WTC11 (cell line): ENCODE measurements around the gene NUP98. TPM values are rescaled to one million over a fixed set of nuclear protein-coding genes. Genes with fewer than 3 reads are reported as not detected.

Experiments used
- ATAC-seq: fragments of 200-7000 bp; cut with Tn5 transposase; 2 replicates; pipeline ENCODE4 v1.10.0; 2021; ENCODE audit warnings: mild to moderate bottlenecking, moderate library complexity
- CTCF ChIA-PET: fragments of 300-600 bp; sonication (Branson Sonifier 250); formaldehyde crosslinking; loops from one replicate; lab custom pipeline; 2021; ENCODE audit warnings: antibody characterized with exemption; lab: Charles Lee
- POLR2A ChIA-PET: fragments of 350-600 bp; sonication (Branson Sonifier 250); formaldehyde crosslinking; loops from one replicate; lab custom pipeline; 2021; ENCODE audit warnings: antibody characterized with exemption; lab: Charles Lee
- DNase-seq: peaks from one replicate; pipeline ENCODE4 v3.0.0; 2021; ENCODE audit warnings: low spot score
- H3K27ac Mint-ChIP-seq: 2 replicates; pipeline ENCODE4 v1.8.0; 2021; ENCODE audit warnings: mixed read lengths
- H3K27me3 Mint-ChIP-seq: 2 replicates; pipeline ENCODE4 v1.8.0; 2021; ENCODE audit warnings: low read depth, mild to moderate bottlenecking, moderate library complexity, mixed read lengths
- H3K36me3 Mint-ChIP-seq: 2 replicates; pipeline ENCODE4 v1.8.0; 2021; ENCODE audit warnings: mixed read lengths
- H3K4me1 Mint-ChIP-seq: 2 replicates; pipeline ENCODE4 v1.8.0; 2022; ENCODE audit warnings: mixed read lengths
- H3K4me3 Mint-ChIP-seq: 2 replicates; pipeline ENCODE4 v1.8.0; 2021; ENCODE audit warnings: mild to moderate bottlenecking, moderate library complexity, mixed read lengths
- H3K9me3 Mint-ChIP-seq: 2 replicates; pipeline ENCODE4 v1.8.0; 2021; ENCODE audit warnings: mixed read lengths
- CREB1 ChIP-seq: sonication (generic); formaldehyde crosslinking; IDR thresholded peaks from 2 replicates; pipeline ENCODE4 v1.8.0; 2023; ENCODE audit warnings: mild to moderate bottlenecking, missing genetic modification reagents
- CREM ChIP-seq: sonication (generic); formaldehyde crosslinking; IDR thresholded peaks from 2 replicates; pipeline ENCODE4 v1.8.1; 2022; ENCODE audit warnings: mild to moderate bottlenecking, missing genetic modification reagents, moderate library complexity
- NR3C1 ChIP-seq: sonication (generic); formaldehyde crosslinking; conservative IDR thresholded peaks from 2 replicates; pipeline ENCODE4 v1.8.1; 2023; ENCODE audit warnings: low read depth, mild to moderate bottlenecking, missing genetic modification reagents
- TP53 ChIP-seq: sonication (generic); formaldehyde crosslinking; IDR thresholded peaks from 2 replicates; pipeline ENCODE4 v1.8.1; 2023; ENCODE audit warnings: mild to moderate bottlenecking, missing genetic modification reagents
- ZNF219 ChIP-seq: sonication (generic); formaldehyde crosslinking; IDR thresholded peaks from 2 replicates; pipeline ENCODE4 v1.8.0; 2023; ENCODE audit warnings: missing genetic modification reagents, mild to moderate bottlenecking, borderline replicate concordance
- ZNF317 ChIP-seq: sonication (generic); formaldehyde crosslinking; IDR thresholded peaks from 2 replicates; pipeline ENCODE4 v1.8.1; 2023; ENCODE audit warnings: low read depth, mild to moderate bottlenecking, moderate library complexity, missing genetic modification reagents, borderline replicate concordance
- total RNA-seq: library from RNA; stranded (reverse); gene quantifications from 3 replicates; pipeline ENCODE4 v1.2.3, GENCODE V29; 2021
- TF ChIP-seq, protein P1 (sequence below): sonication (generic); formaldehyde crosslinking; IDR thresholded peaks from 2 replicates; pipeline ENCODE4 v1.8.1; 2023; ENCODE audit warnings: mild to moderate bottlenecking, missing genetic modification reagents, moderate library complexity
- TF ChIP-seq, protein P2 (sequence below): fragments of 250-450 bp; sonication (Bioruptor Pico); IDR thresholded peaks from 2 replicates; pipeline ENCODE4 v1.8.0; 2021; ENCODE audit warnings: mild to moderate bottlenecking
- TF ChIP-seq, protein P3 (sequence below): fragments of 200-600 bp; IDR thresholded peaks from 2 replicates; pipeline ENCODE4 v1.8.0; 2022; ENCODE audit warnings: antibody characterized with exemption
- TF ChIP-seq, protein P4 (sequence below): sonication (generic); formaldehyde crosslinking; IDR thresholded peaks from 2 replicates; pipeline ENCODE4 v1.8.1; 2022; ENCODE audit warnings: mild to moderate bottlenecking, missing genetic modification reagents, moderate library complexity, borderline replicate concordance
- TF ChIP-seq, protein P5 (sequence below): sonication (generic); formaldehyde crosslinking; IDR thresholded peaks from 2 replicates; pipeline ENCODE4 v1.8.1; 2022; ENCODE audit warnings: missing genetic modification reagents, borderline replicate concordance
- TF ChIP-seq, protein P6 (sequence below): sonication (generic); formaldehyde crosslinking; IDR thresholded peaks from 2 replicates; pipeline ENCODE4 v1.8.0; 2023; ENCODE audit warnings: mild to moderate bottlenecking, missing genetic modification reagents

Gene NUP98
- total RNA-seq, 1 experiment from 2014 or later = 81.4 TPM

DNA sequence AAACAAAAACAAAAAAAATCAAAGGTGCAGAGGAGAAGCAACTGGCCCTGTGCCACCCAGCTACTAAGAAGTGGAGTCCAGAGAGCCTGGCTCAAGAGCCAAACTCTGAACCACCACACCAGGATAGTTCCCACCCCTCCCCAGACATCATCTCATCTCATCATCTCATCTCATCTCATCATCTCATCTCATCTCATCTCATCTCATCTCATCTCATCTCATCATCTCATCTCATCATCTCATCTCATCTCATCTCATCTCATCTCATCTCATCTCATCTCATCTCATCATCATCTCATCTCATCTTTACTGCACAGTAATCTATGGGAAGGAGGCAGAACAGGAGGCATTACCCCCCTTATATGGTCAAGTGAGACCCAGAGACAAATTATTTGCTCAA, 134.5 kb downstream of the NUP98 start (continued):
- TF ChIP-seq, protein P1, sequence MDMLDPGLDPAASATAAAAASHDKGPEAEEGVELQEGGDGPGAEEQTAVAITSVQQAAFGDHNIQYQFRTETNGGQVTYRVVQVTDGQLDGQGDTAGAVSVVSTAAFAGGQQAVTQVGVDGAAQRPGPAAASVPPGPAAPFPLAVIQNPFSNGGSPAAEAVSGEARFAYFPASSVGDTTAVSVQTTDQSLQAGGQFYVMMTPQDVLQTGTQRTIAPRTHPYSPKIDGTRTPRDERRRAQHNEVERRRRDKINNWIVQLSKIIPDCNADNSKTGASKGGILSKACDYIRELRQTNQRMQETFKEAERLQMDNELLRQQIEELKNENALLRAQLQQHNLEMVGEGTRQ (CRISPR knock-in tag) = no peak
- TF ChIP-seq, protein P2, sequence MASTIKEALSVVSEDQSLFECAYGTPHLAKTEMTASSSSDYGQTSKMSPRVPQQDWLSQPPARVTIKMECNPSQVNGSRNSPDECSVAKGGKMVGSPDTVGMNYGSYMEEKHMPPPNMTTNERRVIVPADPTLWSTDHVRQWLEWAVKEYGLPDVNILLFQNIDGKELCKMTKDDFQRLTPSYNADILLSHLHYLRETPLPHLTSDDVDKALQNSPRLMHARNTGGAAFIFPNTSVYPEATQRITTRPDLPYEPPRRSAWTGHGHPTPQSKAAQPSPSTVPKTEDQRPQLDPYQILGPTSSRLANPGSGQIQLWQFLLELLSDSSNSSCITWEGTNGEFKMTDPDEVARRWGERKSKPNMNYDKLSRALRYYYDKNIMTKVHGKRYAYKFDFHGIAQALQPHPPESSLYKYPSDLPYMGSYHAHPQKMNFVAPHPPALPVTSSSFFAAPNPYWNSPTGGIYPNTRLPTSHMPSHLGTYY (CRISPR knock-in tag) = no peak
- TF ChIP-seq, protein P3, sequence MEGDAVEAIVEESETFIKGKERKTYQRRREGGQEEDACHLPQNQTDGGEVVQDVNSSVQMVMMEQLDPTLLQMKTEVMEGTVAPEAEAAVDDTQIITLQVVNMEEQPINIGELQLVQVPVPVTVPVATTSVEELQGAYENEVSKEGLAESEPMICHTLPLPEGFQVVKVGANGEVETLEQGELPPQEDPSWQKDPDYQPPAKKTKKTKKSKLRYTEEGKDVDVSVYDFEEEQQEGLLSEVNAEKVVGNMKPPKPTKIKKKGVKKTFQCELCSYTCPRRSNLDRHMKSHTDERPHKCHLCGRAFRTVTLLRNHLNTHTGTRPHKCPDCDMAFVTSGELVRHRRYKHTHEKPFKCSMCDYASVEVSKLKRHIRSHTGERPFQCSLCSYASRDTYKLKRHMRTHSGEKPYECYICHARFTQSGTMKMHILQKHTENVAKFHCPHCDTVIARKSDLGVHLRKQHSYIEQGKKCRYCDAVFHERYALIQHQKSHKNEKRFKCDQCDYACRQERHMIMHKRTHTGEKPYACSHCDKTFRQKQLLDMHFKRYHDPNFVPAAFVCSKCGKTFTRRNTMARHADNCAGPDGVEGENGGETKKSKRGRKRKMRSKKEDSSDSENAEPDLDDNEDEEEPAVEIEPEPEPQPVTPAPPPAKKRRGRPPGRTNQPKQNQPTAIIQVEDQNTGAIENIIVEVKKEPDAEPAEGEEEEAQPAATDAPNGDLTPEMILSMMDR = no peak
- TF ChIP-seq, protein P4, sequence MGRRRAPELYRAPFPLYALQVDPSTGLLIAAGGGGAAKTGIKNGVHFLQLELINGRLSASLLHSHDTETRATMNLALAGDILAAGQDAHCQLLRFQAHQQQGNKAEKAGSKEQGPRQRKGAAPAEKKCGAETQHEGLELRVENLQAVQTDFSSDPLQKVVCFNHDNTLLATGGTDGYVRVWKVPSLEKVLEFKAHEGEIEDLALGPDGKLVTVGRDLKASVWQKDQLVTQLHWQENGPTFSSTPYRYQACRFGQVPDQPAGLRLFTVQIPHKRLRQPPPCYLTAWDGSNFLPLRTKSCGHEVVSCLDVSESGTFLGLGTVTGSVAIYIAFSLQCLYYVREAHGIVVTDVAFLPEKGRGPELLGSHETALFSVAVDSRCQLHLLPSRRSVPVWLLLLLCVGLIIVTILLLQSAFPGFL (CRISPR knock-in tag) = no peak
- no peak for TF ChIP-seq ZNF219 (CRISPR knock-in tag)

DNA sequence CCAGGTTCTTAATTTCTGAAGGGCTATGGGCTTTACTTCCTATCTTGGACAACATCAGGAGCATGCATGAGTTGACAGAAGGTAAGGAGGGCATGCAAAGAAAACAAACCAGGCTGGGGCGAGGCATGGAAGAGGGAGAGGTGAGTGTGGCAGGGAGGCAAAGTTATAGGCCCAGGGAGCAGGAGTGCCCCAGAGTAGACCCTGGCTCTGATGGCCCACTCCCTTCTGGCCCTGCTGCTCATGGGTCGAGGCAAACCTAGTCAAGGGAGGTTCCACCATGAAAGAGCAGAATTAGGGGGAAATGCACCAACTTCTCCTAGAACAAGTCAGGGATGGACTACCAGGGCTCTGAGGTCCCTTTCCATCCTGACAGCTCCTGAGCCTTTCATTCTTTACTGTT, 136.4 kb downstream of the NUP98 start:
- DNase-seq (no peak), ATAC-seq (no peak)
- ChIA-PET POLR2A (no interaction called here), CTCF (no interaction called here)
- Mint-ChIP-seq H3K27me3 (no peaks in the 10 kb centered on the region), H3K27ac (no peak overlapping the region), H3K4me3 (no peak overlapping the region), H3K4me1 (no peaks in the 10 kb centered on the region), H3K36me3 (no peaks in the 10 kb centered on the region), H3K9me3 (peaks cover 10% of the 10 kb centered on the region; the same call in 1 of the 2 replicates)
- TF ChIP-seq, protein P4 (CRISPR knock-in tag) = no peak
- TF ChIP-seq TP53 (CRISPR knock-in tag) = no peak
- no peak for TF ChIP-seq CREB1 (CRISPR knock-in tag)
- TF ChIP-seq ZNF219 (CRISPR knock-in tag) = no peak
- TF ChIP-seq, protein P5, sequence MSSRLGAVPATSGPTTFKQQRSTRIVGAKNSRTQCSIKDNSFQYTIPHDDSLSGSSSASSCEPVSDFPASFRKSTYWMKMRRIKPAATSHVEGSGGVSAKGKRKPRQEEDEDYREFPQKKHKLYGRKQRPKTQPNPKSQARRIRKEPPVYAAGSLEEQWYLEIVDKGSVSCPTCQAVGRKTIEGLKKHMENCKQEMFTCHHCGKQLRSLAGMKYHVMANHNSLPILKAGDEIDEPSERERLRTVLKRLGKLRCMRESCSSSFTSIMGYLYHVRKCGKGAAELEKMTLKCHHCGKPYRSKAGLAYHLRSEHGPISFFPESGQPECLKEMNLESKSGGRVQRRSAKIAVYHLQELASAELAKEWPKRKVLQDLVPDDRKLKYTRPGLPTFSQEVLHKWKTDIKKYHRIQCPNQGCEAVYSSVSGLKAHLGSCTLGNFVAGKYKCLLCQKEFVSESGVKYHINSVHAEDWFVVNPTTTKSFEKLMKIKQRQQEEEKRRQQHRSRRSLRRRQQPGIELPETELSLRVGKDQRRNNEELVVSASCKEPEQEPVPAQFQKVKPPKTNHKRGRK (CRISPR knock-in tag) = no peak
- TF ChIP-seq ZNF317 (CRISPR knock-in tag) = no peak
- TF ChIP-seq CREM (CRISPR knock-in tag) = no peak
- TF ChIP-seq, protein P6, sequence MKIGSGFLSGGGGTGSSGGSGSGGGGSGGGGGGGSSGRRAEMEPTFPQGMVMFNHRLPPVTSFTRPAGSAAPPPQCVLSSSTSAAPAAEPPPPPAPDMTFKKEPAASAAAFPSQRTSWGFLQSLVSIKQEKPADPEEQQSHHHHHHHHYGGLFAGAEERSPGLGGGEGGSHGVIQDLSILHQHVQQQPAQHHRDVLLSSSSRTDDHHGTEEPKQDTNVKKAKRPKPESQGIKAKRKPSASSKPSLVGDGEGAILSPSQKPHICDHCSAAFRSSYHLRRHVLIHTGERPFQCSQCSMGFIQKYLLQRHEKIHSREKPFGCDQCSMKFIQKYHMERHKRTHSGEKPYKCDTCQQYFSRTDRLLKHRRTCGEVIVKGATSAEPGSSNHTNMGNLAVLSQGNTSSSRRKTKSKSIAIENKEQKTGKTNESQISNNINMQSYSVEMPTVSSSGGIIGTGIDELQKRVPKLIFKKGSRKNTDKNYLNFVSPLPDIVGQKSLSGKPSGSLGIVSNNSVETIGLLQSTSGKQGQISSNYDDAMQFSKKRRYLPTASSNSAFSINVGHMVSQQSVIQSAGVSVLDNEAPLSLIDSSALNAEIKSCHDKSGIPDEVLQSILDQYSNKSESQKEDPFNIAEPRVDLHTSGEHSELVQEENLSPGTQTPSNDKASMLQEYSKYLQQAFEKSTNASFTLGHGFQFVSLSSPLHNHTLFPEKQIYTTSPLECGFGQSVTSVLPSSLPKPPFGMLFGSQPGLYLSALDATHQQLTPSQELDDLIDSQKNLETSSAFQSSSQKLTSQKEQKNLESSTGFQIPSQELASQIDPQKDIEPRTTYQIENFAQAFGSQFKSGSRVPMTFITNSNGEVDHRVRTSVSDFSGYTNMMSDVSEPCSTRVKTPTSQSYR (CRISPR knock-in tag) = no peak
- TF ChIP-seq NR3C1 (CRISPR knock-in tag) = no peak
